ENCODE measurements around the gene CAMTA1. TPM values are rescaled to one million over a fixed set of nuclear protein-coding genes. Genes with fewer than 3 reads are reported as not detected.

CAMTA1 gene
- total RNA-seq, 1 donor from 2014 or later, result 62.9 TPM

GRCh38 chr1:7234471-7234755, 449.2 kb downstream of the CAMTA1 start:
- H3K9me3 ChIP-seq, result no peaks in the 10 kb centered on the region
- no peaks in the 10 kb centered on the region for H3K4me1 ChIP-seq
- H3K4me3 ChIP-seq, result no peak overlapping the region
- TF ChIP-seq POLR2A (IDR thresholded peaks at IDR 0.05), result no peak
- TF ChIP-seq POLR2AphosphoS5 (IDR thresholded peaks at IDR 0.05; ENCODE audit: insufficient read depth in 1 of 2, low read depth in 1 of 2), result no peak
- no peak for TF ChIP-seq CTCF (IDR thresholded peaks at IDR 0.05)
- H3K36me3 ChIP-seq, result no peaks in the 10 kb centered on the region
- intact Hi-C loops (cut with DNase I), result no loop called here
- H3K27ac ChIP-seq, result no peak overlapping the region
- no peaks in the 10 kb centered on the region for H3K27me3 ChIP-seq
- no peak for DNase-seq (ENCODE audit: extremely low spot score in 2 of 2)

DNA sequence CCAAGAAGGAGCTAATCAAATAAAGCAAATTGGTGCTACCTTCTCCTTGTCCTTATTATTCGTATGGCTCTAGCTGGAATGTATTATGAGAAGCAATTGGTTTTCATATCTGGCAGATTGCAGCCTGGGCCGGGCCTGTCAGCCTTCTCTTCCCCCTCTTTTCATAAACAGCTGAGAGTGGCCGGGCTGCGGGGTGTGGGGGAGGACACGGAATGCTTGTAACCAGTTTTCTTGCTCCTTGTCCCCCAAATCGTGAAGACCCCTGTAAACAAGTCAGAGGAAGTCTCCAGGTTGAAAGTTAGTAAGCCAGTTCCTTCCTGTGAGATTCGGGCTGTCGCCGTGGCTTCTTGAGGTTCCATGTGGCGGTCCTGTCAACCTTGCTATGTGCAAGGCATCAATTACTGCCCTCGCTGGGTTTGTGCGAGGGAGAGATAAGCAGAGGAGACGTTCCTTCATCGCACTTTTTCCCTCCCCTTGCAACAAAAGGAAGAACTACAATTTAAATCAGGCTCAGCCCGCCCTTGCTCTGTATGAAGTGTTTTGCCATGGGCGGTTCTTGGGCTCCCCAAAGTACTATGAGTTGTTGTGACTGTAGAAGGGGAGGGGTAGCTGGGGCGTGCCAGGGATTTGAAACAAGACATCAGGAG, 450.7 kb downstream of the CAMTA1 start:
- Histone ChIP-seq H3K27ac (no peak overlapping the region), H3K4me1 (no peaks in the 10 kb centered on the region), H3K36me3 (no peaks in the 10 kb centered on the region), H3K9me3 (no peaks in the 10 kb centered on the region), H3K27me3 (no peaks in the 10 kb centered on the region), H3K4me3 (no peak overlapping the region)
- intact Hi-C loops (cut with DNase I), result no loop called here
- peak in 1 of 2 donors; percentile 74 for DNase-seq (ENCODE audit: extremely low spot score in 2 of 2)
- TF ChIP-seq POLR2AphosphoS5 (IDR thresholded peaks at IDR 0.05; ENCODE audit: insufficient read depth in 1 of 2, low read depth in 1 of 2) (no peak), CTCF (IDR thresholded peaks at IDR 0.05) (no peak), POLR2A (IDR thresholded peaks at IDR 0.05) (no peak)

DNA sequence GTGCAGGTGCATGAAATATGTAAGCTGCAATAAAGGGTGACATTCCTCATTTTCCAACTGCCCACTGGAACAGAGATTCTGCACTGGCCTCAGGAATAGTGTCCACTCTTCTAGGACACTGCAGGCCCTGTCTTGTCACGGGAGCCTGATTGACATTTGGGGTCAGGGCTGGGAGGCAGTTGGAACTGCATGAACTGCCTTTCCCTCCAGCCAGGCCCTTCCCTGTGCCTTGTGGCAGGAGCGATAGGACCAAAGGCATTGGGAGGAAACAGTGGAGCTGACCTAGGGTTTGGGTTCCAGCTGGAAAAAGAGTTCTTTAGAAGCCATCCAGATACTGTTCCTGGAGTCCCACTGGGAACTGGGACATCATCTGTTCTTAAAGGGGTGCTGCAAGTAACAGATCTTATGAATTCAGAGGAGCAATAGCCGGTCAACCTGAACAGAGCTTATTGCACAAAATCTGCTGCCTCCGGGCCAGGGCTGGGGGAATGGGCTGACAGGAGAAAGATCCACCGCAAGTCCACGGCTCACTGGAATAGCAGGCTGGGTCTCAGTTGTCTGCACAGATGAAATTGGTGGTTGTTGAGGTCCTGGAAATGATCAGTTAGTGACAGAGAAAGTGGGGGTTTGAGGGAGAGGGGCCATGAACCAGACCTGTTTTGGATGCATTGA, 451.7 kb downstream of the CAMTA1 start:
- Histone ChIP-seq H3K36me3 (no peaks in the 10 kb centered on the region), H3K27me3 (no peaks in the 10 kb centered on the region), H3K4me1 (no peaks in the 10 kb centered on the region), H3K9me3 (no peaks in the 10 kb centered on the region), H3K4me3 (no peak overlapping the region), H3K27ac (no peak overlapping the region)
- no peak for TF ChIP-seq CTCF (IDR thresholded peaks at IDR 0.05)
- TF ChIP-seq POLR2A (IDR thresholded peaks at IDR 0.05), result no peak
- TF ChIP-seq POLR2AphosphoS5 (IDR thresholded peaks at IDR 0.05; ENCODE audit: insufficient read depth in 1 of 2, low read depth in 1 of 2), result no peak
- DNase-seq (ENCODE audit: extremely low spot score in 2 of 2), result peak in 1 of 2 donors; percentile 72
- intact Hi-C loops (cut with DNase I), result no loop called here

DNA sequence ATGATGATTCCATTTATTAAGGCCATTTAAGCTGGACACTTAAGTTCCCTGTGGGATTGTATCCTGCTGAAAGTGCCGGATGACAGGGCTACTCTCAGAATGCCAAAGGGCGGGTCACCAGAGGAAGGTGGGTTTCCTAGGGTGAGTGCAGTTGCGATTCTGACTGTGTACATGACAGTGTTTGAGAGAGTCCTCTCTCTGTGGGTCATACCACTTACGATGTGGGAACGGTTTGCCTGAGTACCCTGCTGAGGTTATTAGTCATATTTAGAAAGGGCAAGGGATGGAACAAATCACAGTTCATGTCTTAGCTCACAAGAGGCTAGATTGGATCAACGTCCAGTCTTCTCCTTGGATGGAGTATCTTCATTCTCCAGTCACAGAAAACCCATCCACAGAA, 461.9 kb downstream of the CAMTA1 start:
- DNase-seq (ENCODE audit: extremely low spot score in 2 of 2), result peak in 1 of 2 donors; percentile 52
- Histone ChIP-seq H3K9me3 (no peaks in the 10 kb centered on the region), H3K27ac (no peak overlapping the region), H3K36me3 (no peaks in the 10 kb centered on the region), H3K4me3 (no peak overlapping the region), H3K4me1 (no peaks in the 10 kb centered on the region), H3K27me3 (no peaks in the 10 kb centered on the region)
- TF ChIP-seq POLR2A (IDR thresholded peaks at IDR 0.05) (no peak), POLR2AphosphoS5 (IDR thresholded peaks at IDR 0.05; ENCODE audit: insufficient read depth in 1 of 2, low read depth in 1 of 2) (no peak), CTCF (IDR thresholded peaks at IDR 0.05) (no peak)
- intact Hi-C loops (cut with DNase I), result no loop called here
